PC-3 (cell line): ENCODE measurements around the gene SPACDR. TPM values are rescaled to one million over a fixed set of nuclear protein-coding genes. Genes with fewer than 3 reads are reported as not detected.

Source experiments
- ATAC-seq: fragments of 200-7000 bp; cut with Tn5 transposase; 2 replicates; pipeline ENCODE4 v1.9.1; 2020; ENCODE audit warnings: mild to moderate bottlenecking, moderate library complexity
- BruUV-seq: library from RNA; stranded (reverse); fragments of 400-500 nt; replicated peaks from 2 replicates; lab custom pipeline; 2021; lab: Mats Ljungman, UMichigan
- CTCF ChIA-PET: fragments of 300-600 bp; sonication (Branson Sonifier 250); formaldehyde crosslinking; loops from one replicate; lab custom pipeline; 2022; ENCODE audit warnings: antibody characterized with exemption; lab: Charles Lee
- POLR2A ChIA-PET: fragments of 300-600 bp; sonication (Branson Sonifier 250); formaldehyde crosslinking; loops from one replicate; lab custom pipeline; 2022; ENCODE audit warnings: antibody characterized with exemption; ENCODE audit not compliant: unreplicated experiment; lab: Charles Lee
- DNase-seq: peaks from one replicate; pipeline ENCODE4 v3.0.0-alpha.2; 2015
- H2AFZ ChIP-seq: fragments of 300-600 bp; sonication (generic); 2 replicates; pipeline ENCODE4 v1.6.0; 2016; ENCODE audit warnings: antibody characterized with exemption, low read length
- H3F3A ChIP-seq: fragments of 300-600 bp; sonication (generic); one replicate; pipeline ENCODE4 v1.6.0; 2017; ENCODE audit warnings: antibody characterized with exemption, low read length, control low read depth, mild to moderate bottlenecking; ENCODE audit not compliant: unreplicated experiment
- H3K27ac ChIP-seq: fragments of 300-600 bp; sonication (generic); 2 replicates; pipeline ENCODE4 v1.5.1; 2016; ENCODE audit warnings: mild to moderate bottlenecking, low read length
- H3K27me3 ChIP-seq: fragments of 300-600 bp; sonication (generic); 2 replicates; pipeline ENCODE4 v1.6.1; 2016; ENCODE audit warnings: low read length, mixed read lengths
- H3K36me3 ChIP-seq: fragments of 300-600 bp; sonication (generic); 2 replicates; pipeline ENCODE4 v1.6.1; 2016; ENCODE audit warnings: low read depth, mixed run types, low read length, mixed read lengths
- H3K4me1 ChIP-seq: fragments of 300-600 bp; sonication (generic); 2 replicates; pipeline ENCODE4 v1.5.1; 2016; ENCODE audit warnings: low read length; ENCODE audit not compliant: insufficient read depth
- H3K4me2 ChIP-seq: fragments of 300-600 bp; sonication (generic); 2 replicates; pipeline ENCODE4 v1.6.0; 2016; ENCODE audit warnings: low read length
- H3K4me3 ChIP-seq: fragments of 300-600 bp; sonication (generic); 2 replicates; pipeline ENCODE4 v1.5.1; 2016; ENCODE audit warnings: mild to moderate bottlenecking, low read length, mixed read lengths
- H3K79me2 ChIP-seq: fragments of 300-600 bp; sonication (generic); 2 replicates; pipeline ENCODE4 v1.6.1; 2017; ENCODE audit warnings: low read length, mixed read lengths
- H3K9ac ChIP-seq: fragments of 300-600 bp; sonication (generic); 2 replicates; pipeline ENCODE4 v1.6.0; 2016; ENCODE audit warnings: mild to moderate bottlenecking, low read length
- H3K9me2 ChIP-seq: fragments of 300-600 bp; sonication (generic); replicated peaks from 2 replicates; pipeline ENCODE4 v1.6.1; 2016; ENCODE audit warnings: mixed run types, low read length, mixed read lengths
- H3K9me3 ChIP-seq: fragments of 300-600 bp; sonication (generic); 2 replicates; pipeline ENCODE4 v1.6.1; 2016; ENCODE audit warnings: low read length, mixed read lengths
- H4K20me1 ChIP-seq: fragments of 300-600 bp; sonication (generic); 2 replicates; pipeline ENCODE4 v1.6.1; 2016; ENCODE audit warnings: low read length, mixed read lengths
- EZH2 ChIP-seq: fragments of 300-600 bp; sonication (generic); IDR thresholded peaks from one replicate; pipeline ENCODE4 v1.6.1; 2017; ENCODE audit warnings: antibody characterized with exemption, mild to moderate bottlenecking, low read length; ENCODE audit not compliant: unreplicated experiment
- EZH2phosphoT487 ChIP-seq: fragments of 300-600 bp; sonication (generic); IDR thresholded peaks from 2 replicates; pipeline ENCODE4 v1.6.1; 2018; ENCODE audit warnings: mild to moderate bottlenecking, antibody characterized with exemption, low read length, borderline replicate concordance
- intact Hi-C: fragments of 100-400 bp; cut with micrococcal nuclease; formaldehyde crosslinking; loops from 2 replicates; pipeline ENCODE4 v1.9.0; 2023
- total RNA-seq: library from RNA; depleted of rRNA; stranded (reverse); fragments of >200 nt; gene quantifications from 2 replicates; pipeline ENCODE4 v1.2.3, GENCODE V29; 2014
- TF ChIP-seq, protein P1 (sequence below): fragments of 300-600 bp; sonication (generic); conservative IDR thresholded peaks from 2 replicates; pipeline ENCODE4 v1.5.1; 2017; ENCODE audit warnings: antibody characterized with exemption, low read depth, mild to moderate bottlenecking, low read length

SPACDR gene
- total RNA-seq, 1 experiment from 2014 or later, result 0.11 TPM

DNA sequence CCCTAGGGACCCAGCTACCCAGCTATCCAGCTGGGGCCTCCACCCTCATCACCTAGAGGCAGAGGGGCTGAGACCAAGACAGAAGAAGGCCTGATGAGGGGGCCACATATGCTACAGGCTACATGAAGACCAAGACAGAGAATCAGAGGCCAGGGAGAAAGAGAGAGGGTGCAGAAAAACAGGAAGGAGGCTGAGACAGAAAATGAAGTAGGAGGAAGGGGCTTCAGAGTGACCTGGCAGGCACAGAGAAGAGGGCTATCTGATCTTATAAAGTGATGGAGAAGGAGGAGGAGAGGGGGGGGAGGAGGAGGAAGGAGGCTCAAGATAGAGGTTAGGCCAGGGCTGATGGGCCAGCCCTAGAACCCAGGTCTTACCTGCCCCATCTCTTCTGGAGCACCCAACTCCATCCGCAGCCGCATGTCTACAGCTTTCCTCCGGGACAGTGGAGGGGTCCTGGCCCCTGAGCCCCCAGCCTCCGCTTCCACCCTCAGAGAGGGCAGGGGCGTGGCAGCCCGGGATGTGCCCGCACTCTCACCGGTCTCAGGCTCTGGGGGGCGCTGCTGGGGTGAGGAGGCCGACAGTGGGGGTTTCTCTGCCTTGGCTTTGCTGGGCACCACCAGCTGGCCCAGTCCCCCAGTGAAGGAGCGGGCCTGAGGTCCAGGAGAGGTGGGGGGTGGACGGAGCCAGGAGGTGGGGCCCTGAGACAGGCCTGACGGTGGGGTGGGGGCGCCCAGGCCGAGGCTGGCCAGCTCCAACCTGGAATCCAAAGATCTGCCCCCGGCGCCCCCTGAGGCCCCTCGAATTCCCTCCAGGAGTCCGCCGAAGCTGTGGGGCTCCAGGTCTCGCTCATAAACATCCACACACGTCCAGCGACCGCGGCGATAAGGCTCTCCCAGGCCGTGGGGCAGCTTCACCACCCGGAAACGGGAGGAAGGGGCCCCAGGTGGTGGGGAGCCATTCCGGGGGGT is 13.1 kb upstream of the SPACDR start:
- Histone ChIP-seq H3K27ac (no peak overlapping the region), H3K79me2 (peaks cover 26% of the 10 kb centered on the region)

DNA sequence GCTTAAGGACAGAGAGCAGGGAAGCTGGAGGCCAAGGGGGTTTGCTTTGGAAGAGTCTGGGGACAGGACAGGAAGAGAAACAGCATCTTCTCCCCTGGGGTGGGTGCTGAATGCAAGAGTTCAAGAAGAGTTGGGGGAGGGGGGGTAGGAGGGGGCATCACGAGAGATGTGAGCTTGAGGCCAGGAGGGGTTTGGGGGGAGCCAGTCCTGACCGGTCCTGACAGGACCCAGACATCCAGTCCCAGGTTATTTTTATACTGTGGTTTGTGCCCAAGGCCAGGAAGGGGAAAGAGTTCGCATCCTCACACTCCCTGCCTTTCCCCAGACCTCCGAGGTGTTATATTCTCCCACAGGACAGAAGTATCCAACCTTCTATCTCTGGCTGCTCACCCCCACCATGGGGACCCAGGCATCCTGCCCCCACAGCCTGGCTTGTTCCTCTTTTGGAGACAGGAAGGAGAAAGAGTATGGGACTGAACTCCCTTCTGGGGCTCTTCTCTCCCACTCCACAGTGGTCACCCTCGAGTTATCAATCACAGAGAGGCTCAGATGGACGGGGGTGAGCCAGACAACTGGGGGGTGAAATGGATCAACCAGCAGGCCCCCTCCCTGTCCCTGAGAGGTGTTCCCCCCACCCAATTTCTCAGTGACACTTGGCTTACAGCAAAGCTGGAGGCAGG is 12.2 kb upstream of the SPACDR start:
- Histone ChIP-seq H3F3A (no peaks in the 10 kb centered on the region), H3K9ac (no peak overlapping the region), H3K4me2 (peak overlapping the region; percentile 92), H3K27me3 (no peaks in the 10 kb centered on the region), H3K36me3 (no peaks in the 10 kb centered on the region), H3K9me3 (no peaks in the 10 kb centered on the region), H2AFZ (no peak overlapping the region), H3K79me2 (peaks cover 26% of the 10 kb centered on the region), H4K20me1 (no peaks in the 10 kb centered on the region), H3K9me2 (no peaks in the 10 kb centered on the region), H3K27ac (no peak overlapping the region), H3K4me1 (peaks cover 5% of the 10 kb centered on the region; the same call in 1 of the 2 replicates), H3K4me3 (no peak overlapping the region)
- ChIA-PET CTCF (no interaction called here), POLR2A (no interaction called here)
- intact Hi-C loops, result no loop called here
- BruUV-seq, result no TSS peak
- TF ChIP-seq EZH2phosphoT487, result no peak
- no peak for TF ChIP-seq EZH2
- TF ChIP-seq, protein P1, sequence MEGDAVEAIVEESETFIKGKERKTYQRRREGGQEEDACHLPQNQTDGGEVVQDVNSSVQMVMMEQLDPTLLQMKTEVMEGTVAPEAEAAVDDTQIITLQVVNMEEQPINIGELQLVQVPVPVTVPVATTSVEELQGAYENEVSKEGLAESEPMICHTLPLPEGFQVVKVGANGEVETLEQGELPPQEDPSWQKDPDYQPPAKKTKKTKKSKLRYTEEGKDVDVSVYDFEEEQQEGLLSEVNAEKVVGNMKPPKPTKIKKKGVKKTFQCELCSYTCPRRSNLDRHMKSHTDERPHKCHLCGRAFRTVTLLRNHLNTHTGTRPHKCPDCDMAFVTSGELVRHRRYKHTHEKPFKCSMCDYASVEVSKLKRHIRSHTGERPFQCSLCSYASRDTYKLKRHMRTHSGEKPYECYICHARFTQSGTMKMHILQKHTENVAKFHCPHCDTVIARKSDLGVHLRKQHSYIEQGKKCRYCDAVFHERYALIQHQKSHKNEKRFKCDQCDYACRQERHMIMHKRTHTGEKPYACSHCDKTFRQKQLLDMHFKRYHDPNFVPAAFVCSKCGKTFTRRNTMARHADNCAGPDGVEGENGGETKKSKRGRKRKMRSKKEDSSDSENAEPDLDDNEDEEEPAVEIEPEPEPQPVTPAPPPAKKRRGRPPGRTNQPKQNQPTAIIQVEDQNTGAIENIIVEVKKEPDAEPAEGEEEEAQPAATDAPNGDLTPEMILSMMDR, result no peak
- ATAC-seq (no peak), DNase-seq (no peak)

More for the DNA sequence above, 13.1 kb upstream of the SPACDR start:
- H3K36me3 ChIP-seq, result no peaks in the 10 kb centered on the region
- intact Hi-C loops, result no loop called here
- ATAC-seq, result no peak
- ChIA-PET POLR2A (no interaction called here), CTCF (no interaction called here)
- H3K27me3 ChIP-seq, result no peaks in the 10 kb centered on the region
- TF ChIP-seq, protein P1, result peak; percentile 46; the same call in 1 of the 2 replicates
- TF ChIP-seq EZH2phosphoT487, result no peak
- H3K9ac ChIP-seq, result peak overlapping the region; percentile 84
- H3F3A ChIP-seq, result no peaks in the 10 kb centered on the region
- H3K9me3 ChIP-seq, result no peaks in the 10 kb centered on the region
- peak overlapping the region; percentile 92 for H3K4me2 ChIP-seq
- H4K20me1 ChIP-seq, result no peaks in the 10 kb centered on the region
- H3K4me1 ChIP-seq, result peaks cover 5% of the 10 kb centered on the region; the same call in 1 of the 2 replicates
- no peak overlapping the region for H2AFZ ChIP-seq
- DNase-seq, result no peak
- peak overlapping the region; percentile 84 for H3K4me3 ChIP-seq
- BruUV-seq, result no TSS peak
- no peaks in the 10 kb centered on the region for H3K9me2 ChIP-seq
